Naive B cell (primary cell): ENCODE results near the gene TMEM131. TPM values are rescaled to one million over a fixed set of nuclear protein-coding genes. Genes with fewer than 3 reads are reported as not detected.

ENCODE experiments used
- ATAC-seq, 2 donors: fragments of 150-1000 bp; cut with Tn5 transposase; 2 replicates each; pipeline ENCODE4 v1.10.0; 2021; ENCODE audit warnings: low read depth in 2 of 2, mild to moderate bottlenecking in 2 of 2, moderate library complexity in 2 of 2
- DNase-seq: peaks from one replicate; pipeline ENCODE4 v3.0.0; 2022
- H3K27ac Mint-ChIP-seq, 6 donors: one replicate each; pipeline ENCODE4 v1.8.0; 2020 to 2022; ENCODE audit warnings: mild to moderate bottlenecking in 6 of 6, mixed read lengths in 6 of 6, moderate library complexity in 5 of 6, inconsistent platforms in 2 of 6
- H3K27me3 Mint-ChIP-seq, 3 donors: one replicate each; pipeline ENCODE4 v1.8.0; 2021 to 2022; ENCODE audit warnings: mixed read lengths in 3 of 3, mild to moderate bottlenecking in 1 of 3
- H3K36me3 Mint-ChIP-seq, 2 donors: one replicate each; pipeline ENCODE4 v1.8.0; 2020 to 2022; ENCODE audit warnings: mixed read lengths in 2 of 2, inconsistent platforms in 1 of 2, mild to moderate bottlenecking in 1 of 2
- H3K4me1 Mint-ChIP-seq, 3 donors: one replicate each; pipeline ENCODE4 v1.8.0; 2020 to 2022; ENCODE audit warnings: mixed read lengths in 3 of 3, inconsistent platforms in 1 of 3, mild to moderate bottlenecking in 1 of 3, moderate library complexity in 1 of 3
- H3K4me3 Mint-ChIP-seq, 8 donors: one replicate each; pipeline ENCODE4 v1.8.0; 2020 to 2022; ENCODE audit warnings: mild to moderate bottlenecking in 8 of 8, mixed read lengths in 8 of 8, moderate library complexity in 8 of 8, inconsistent platforms in 2 of 8
- H3K9me3 Mint-ChIP-seq, 7 donors: one replicate each; pipeline ENCODE4 v1.8.0; 2020 to 2022; ENCODE audit warnings: mixed read lengths in 7 of 7, mild to moderate bottlenecking in 5 of 7, inconsistent platforms in 2 of 7, moderate library complexity in 1 of 7
- polyA plus RNA-seq, 6 donors: library from polyadenylated mRNA; unstranded; fragments of 300-500 nt; fragmentation: Illumina TruSeq; gene quantifications; one replicate each; pipeline ENCODE4 v1.2.3, GENCODE V29; 2021; ENCODE audit warnings: low read depth in 6 of 6

Gene TMEM131
- polyA plus RNA-seq, 6 donors from 2014 or later: 13.4 to 32.9 (median 19.1) TPM

DNA sequence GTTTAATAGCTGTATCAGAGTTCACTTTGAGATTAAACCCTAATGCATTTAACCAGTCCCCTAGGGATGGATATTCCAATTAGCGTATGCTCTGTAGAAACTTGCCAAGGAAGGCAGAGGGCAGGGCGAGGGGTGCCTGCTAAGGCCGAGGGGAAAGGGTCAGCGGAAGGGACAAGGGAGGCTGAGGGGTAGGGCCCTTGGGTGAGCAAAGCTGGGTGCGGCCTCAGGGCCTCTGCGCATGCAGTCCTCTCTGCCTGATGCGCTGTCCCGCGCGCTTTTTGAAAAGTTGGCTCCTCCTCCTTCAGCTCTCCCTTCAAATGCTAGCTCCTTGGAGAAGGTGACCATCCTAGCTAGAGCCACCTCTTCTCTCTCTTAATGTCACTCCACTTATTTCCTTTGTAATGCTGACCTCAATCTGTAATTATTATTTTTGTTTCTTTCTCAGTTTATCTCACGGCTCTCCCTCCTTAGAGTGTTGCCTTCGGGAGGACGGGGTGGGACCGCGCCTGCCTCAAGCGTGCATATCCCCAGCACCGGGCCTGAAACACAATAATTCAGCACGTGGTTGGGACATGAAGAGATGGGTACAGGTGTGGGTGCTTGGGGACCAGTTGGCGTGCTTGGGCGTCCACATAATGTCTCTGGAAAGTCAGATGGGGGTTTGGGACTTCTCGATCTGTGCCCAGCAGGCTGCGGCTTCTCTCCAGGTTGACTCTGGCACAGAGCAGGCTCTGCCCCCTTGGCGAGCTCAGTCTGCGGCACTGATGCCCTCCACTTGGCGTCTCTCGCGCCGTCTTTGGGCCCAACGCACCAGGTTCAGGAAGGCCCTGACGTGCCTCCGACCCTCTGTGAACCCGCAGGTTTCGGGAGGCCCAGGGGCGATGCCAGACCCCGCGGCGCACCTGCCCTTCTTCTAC is 272.3 kb downstream of the TMEM131 start:
- Mint-ChIP-seq H3K4me1 (peaks cover 13 to 16% (median 15%) of the 10 kb centered on the region in 3 donors), H3K36me3 (peaks cover 8 to 11% of the 10 kb centered on the region in 2 donors), H3K27ac (peak overlapping the region in 3 of 6 donors; percentile 34 to 82 (median 80)), H3K4me3 (no peak overlapping the region), H3K9me3 (peaks cover 0 to 4% (median 0%) of the 10 kb centered on the region in 7 donors), H3K27me3 (no peaks in the 10 kb centered on the region)
- no peak for DNase-seq
- ATAC-seq: no peak

GRCh38 chr2:97722227-97722626 is 273.5 kb downstream of the TMEM131 start:
- Mint-ChIP-seq H3K36me3 (peaks cover 3% of the 10 kb centered on the region in 2 donors), H3K9me3 (peaks cover 0 to 4% (median 0%) of the 10 kb centered on the region in 7 donors), H3K4me1 (peaks cover 20 to 25% (median 23%) of the 10 kb centered on the region in 3 donors), H3K27ac (peak overlapping the region in 1 of 6 donors; percentile 11), H3K4me3 (no peak overlapping the region), H3K27me3 (no peaks in the 10 kb centered on the region)
- no peak for DNase-seq
- no peak for ATAC-seq

DNA sequence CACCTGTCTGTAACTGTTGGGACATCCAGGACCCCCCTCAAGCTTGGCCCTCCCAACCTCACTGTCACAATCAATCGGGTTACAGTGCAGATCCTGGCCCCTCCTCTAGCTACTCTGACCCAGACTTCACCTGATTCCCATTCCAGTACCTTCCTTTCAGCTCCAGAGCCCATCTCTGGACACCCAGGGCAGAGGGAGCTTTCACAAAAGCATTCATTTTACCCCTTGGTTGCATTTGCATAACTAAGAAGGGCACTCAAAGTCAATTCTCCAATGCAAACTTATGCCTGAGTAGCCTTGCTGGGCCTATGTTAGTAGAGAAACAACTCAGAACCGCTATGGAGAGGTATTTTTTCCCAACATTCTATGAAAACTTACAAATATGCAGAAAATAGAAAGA is 275.0 kb downstream of the TMEM131 start:
- H3K9me3 Mint-ChIP-seq: no peaks in the 10 kb centered on the region
- peaks cover 31 to 33% (median 32%) of the 10 kb centered on the region in 3 donors for H3K4me1 Mint-ChIP-seq
- ATAC-seq: no peak
- H3K36me3 Mint-ChIP-seq: no peaks in the 10 kb centered on the region
- peak overlapping the region in 2 of 6 donors; percentile 57 to 62 for H3K27ac Mint-ChIP-seq
- no peaks in the 10 kb centered on the region for H3K27me3 Mint-ChIP-seq
- DNase-seq: no peak
- H3K4me3 Mint-ChIP-seq: peak overlapping the region in 2 of 8 donors; percentile 25 to 80

DNA sequence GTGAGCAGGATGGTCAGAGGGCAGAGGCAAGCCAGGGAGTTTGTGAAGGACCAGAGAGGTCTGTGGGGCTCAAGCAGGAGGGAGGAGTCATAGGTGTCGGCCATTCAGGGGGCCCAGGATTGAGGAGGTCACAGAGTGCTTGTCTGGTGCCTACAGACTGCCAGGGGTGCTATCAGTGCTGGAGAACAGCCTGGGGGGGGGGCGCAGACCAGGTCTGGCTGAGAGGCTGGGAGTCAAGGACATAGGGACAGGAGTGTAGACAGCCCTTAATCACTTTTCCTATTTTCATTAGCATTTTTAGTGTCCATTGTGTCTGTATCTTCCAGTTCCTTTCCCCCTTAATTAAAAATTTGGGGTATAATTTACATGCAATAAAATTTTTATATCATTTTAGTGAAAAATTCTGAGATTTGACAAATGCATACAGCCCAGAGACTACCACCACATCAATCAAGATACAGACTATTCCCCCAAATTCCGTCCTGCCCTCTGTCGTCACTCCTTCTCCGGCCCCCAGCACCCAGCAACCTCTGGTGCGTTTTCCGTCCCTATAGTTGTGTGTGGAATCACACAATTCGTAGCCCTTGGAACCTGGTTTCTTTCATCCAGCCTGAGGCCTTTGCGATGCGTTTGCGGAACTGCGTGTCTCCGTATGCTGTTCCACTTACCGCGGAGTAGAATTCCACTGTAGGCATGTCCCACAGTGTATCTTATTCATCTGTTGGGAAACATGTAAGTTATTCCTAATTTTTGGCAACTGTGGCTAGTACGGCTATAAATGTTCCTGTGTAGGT is 276.2 kb downstream of the TMEM131 start:
- Mint-ChIP-seq H3K4me3 (peak overlapping the region in 7 of 8 donors; percentile 71 to 89 (median 84)), H3K27me3 (no peaks in the 10 kb centered on the region), H3K4me1 (peaks cover 32 to 39% (median 34%) of the 10 kb centered on the region in 3 donors), H3K27ac (peak overlapping the region in 5 of 6 donors; percentile 44 to 88 (median 77)), H3K36me3 (no peaks in the 10 kb centered on the region), H3K9me3 (no peaks in the 10 kb centered on the region)
- DNase-seq (no peak), ATAC-seq (no peak)

DNA sequence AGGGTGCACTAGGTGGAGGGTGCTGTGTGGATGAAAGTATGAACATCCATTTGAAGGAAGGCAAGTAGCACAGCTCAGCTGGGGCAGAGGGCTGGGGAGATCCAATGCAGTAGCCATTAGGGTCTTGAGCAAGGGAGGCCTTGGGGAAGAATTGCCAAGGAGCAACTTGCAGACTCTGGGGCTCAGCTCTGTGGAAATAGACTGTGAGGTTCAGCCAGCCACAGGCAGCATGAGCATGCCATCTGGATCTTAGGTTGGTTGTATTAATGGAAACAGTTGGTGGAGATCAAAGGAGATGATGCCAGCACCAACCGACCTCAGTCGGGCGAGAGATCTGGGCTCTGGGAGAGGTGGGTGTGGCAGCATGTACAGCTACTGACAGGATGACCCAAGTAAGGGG is 276.8 kb downstream of the TMEM131 start:
- no peaks in the 10 kb centered on the region for H3K27me3 Mint-ChIP-seq
- DNase-seq: no peak

GRCh38 chr2:97718051-97718882 is 277.5 kb downstream of the TMEM131 start:
- peak; percentile 37 for DNase-seq
- peak overlapping the region; percentile 30 to 89 (median 82) for H3K4me3 Mint-ChIP-seq

More for the DNA sequence above, 276.8 kb downstream of the TMEM131 start:
- no peaks in the 10 kb centered on the region for H3K9me3 Mint-ChIP-seq
- peak overlapping the region; percentile 30 to 89 (median 82) for H3K4me3 Mint-ChIP-seq
- peak overlapping the region in 5 of 6 donors; percentile 29 to 89 (median 77) for H3K27ac Mint-ChIP-seq
- H3K4me1 Mint-ChIP-seq: peaks cover 34 to 45% (median 38%) of the 10 kb centered on the region in 3 donors
- ATAC-seq: peak; percentile 8 to 17
- no peaks in the 10 kb centered on the region for H3K36me3 Mint-ChIP-seq

DNA sequence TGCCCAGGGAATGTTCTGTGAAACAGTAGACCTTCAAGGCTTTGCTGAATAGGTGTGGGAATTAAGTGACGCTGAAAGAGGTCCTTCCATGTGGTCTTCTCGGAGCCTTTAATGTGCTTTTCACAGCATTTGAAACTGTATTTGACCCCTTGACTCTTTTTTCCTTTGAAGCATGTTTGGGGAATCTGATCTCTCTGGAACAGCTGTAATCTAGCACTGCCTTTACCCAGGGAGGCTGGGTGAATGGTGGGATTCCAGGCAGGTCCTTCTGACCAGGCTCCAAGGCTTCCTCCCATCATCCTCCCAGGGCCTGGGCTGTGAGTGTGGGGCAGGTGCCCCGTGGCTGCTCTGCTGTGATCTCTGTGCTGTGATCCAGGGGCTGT is 278.1 kb downstream of the TMEM131 start:
- peak overlapping the region in 3 of 6 donors; percentile 68 to 83 (median 77) for H3K27ac Mint-ChIP-seq
- ATAC-seq: no peak
- H3K27me3 Mint-ChIP-seq: no peaks in the 10 kb centered on the region
- no peaks in the 10 kb centered on the region for H3K9me3 Mint-ChIP-seq
- peaks cover 43 to 56% (median 47%) of the 10 kb centered on the region in 3 donors for H3K4me1 Mint-ChIP-seq
- DNase-seq: no peak
- H3K4me3 Mint-ChIP-seq: peak overlapping the region in 4 of 8 donors; percentile 12 to 84 (median 65)
- H3K36me3 Mint-ChIP-seq: no peaks in the 10 kb centered on the region

More at GRCh38 chr2:97718051-97718882, 277.5 kb downstream of the TMEM131 start:
- peak; percentile 95 to 98 for ATAC-seq
- Mint-ChIP-seq H3K9me3 (no peaks in the 10 kb centered on the region), H3K27ac (peak overlapping the region in 5 of 6 donors; percentile 29 to 89 (median 77)), H3K36me3 (no peaks in the 10 kb centered on the region), H3K4me1 (peaks cover 41 to 52% (median 45%) of the 10 kb centered on the region in 3 donors), H3K27me3 (no peaks in the 10 kb centered on the region)

DNA sequence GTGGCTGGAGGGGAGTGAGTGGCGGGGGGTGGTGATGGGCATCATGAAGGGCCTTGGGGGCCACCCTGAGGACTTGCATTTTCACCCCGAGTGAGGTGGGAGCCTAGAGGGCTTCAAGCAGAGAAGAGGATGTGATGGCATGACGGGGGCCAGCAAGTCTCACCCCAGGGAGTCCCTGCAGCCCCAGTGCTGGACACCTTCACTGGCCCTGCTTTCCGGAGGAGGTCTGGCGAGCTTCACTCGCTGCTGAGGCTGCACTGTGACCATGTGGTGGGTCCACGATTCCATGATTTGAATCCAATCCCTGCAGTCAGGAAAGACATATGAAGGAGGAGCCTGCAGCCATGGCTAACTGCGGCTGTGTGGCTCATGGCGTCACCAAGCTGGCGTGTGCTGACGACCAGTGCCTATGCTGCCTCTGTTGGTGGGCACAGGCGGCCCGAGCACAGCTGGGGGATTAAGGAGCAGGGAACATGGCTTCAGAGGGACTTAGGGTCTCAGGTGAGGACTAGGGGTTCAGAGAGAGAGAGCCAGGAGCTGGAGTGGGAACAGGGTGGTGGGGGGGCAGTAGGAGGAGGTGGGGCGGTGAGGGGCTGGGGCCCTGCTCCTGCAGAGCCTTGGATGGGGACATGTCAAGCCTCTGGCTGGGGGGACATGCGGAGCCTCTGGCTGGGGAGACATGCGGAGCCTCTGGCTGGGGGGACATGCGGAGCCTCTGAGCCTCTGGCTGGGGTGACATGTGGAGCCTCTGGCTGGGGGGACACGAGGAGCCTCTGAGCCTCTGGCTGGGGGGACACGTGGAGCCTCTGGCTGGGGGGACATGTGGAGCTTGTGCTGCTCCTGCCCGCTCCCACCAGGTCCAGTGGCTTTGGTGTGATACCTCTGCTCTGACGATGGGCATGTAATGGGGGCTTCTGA is 278.8 kb downstream of the TMEM131 start:
- ATAC-seq: no peak
- H3K4me1 Mint-ChIP-seq: peaks cover 43 to 62% (median 51%) of the 10 kb centered on the region in 3 donors
- H3K27me3 Mint-ChIP-seq: no peaks in the 10 kb centered on the region
- no peaks in the 10 kb centered on the region for H3K36me3 Mint-ChIP-seq
- DNase-seq: no peak
- H3K4me3 Mint-ChIP-seq: peak overlapping the region in 5 of 8 donors; percentile 2 to 75 (median 20)
- H3K9me3 Mint-ChIP-seq: no peaks in the 10 kb centered on the region
- peak overlapping the region in 3 of 6 donors; percentile 27 to 83 (median 59) for H3K27ac Mint-ChIP-seq

DNA sequence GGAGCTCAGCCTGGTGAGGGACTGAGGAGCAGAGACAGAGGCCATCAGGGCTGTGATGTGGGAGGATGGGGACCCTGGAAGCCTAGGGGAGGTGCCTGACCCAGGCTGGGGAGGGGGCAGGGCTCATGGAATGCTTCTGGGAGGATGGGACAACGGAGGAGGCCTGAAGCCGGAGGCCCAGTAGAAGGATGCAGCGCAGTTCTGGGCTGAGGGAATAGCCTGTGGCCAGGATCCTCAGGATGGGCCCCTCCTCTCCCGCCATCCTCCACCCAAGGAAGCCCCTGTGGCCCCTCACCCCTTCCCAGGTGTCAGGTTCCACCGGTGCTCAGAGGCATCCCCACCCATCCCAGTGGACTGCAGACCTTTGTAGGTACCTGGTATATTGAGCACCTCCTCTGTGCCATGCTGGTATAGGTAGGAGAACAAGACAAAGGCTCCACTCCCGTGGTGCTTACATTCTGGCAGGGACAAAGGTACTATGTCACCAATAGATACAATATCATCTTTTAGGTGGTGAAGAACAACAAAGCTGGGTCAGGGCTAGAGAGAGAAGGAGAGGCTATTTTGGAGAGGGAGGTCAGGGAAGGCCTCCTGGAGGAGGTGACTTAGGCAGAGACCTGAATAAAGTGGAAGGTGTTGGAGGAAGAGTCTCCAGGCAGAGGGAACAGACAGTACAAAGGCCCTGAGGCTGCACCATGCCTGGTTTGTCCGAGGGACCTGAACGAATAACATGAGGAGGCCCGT is 279.6 kb downstream of the TMEM131 start:
- Mint-ChIP-seq H3K4me1 (peaks cover 43 to 62% (median 51%) of the 10 kb centered on the region in 3 donors), H3K4me3 (peak overlapping the region in 3 of 8 donors; percentile 2 to 80 (median 2)), H3K9me3 (no peaks in the 10 kb centered on the region), H3K27ac (peak overlapping the region in 4 of 6 donors; percentile 4 to 80 (median 44)), H3K27me3 (no peaks in the 10 kb centered on the region), H3K36me3 (no peaks in the 10 kb centered on the region)
- DNase-seq: no peak
- no peak for ATAC-seq

GRCh38 chr2:97714950-97715652 is 280.6 kb downstream of the TMEM131 start:
- peak overlapping the region in 3 of 8 donors; percentile 5 to 56 (median 12) for H3K4me3 Mint-ChIP-seq
- H3K27me3 Mint-ChIP-seq: no peaks in the 10 kb centered on the region
- ATAC-seq: no peak
- H3K9me3 Mint-ChIP-seq: no peaks in the 10 kb centered on the region
- H3K27ac Mint-ChIP-seq: peak overlapping the region in 5 of 6 donors; percentile 16 to 68 (median 54)
- DNase-seq: no peak
- H3K4me1 Mint-ChIP-seq: peaks cover 43 to 62% (median 52%) of the 10 kb centered on the region in 3 donors
- no peaks in the 10 kb centered on the region for H3K36me3 Mint-ChIP-seq
